HCT116 (cell line): Measurements from ENCODE around the gene BRMS1. TPM values are rescaled to one million over a fixed set of nuclear protein-coding genes. Genes with fewer than 3 reads are reported as not detected.

Experiments
- ATAC-seq: fragments of 200-7000 bp; cut with Tn5 transposase; 2 replicates; pipeline ENCODE4 v1.9.1; 2020; ENCODE audit warnings: mild to moderate bottlenecking, moderate library complexity
- BruUV-seq: library from RNA; stranded (reverse); fragments of 400-500 nt; replicated peaks from 2 replicates; lab custom pipeline; 2021; lab: Mats Ljungman, UMichigan
- CTCF ChIA-PET: fragments of 300-600 bp; sonication (Branson Sonifier 250); formaldehyde crosslinking; loops from one replicate; lab custom pipeline; 2021; ENCODE audit warnings: antibody characterized with exemption; lab: Charles Lee
- POLR2A ChIA-PET: fragments of 300-600, 350-600 bp; sonication (Branson Sonifier 250); formaldehyde crosslinking; loops from one replicate; lab custom pipeline; 2021; ENCODE audit warnings: antibody characterized with exemption; lab: Charles Lee
- RAD21 ChIA-PET, 2 experiments: fragments of 300-600 bp; sonication (Branson Sonifier 250); formaldehyde crosslinking; loops; one replicate each; lab custom pipeline; 2023; ENCODE audit warnings: low total read pairs in 2 of 2; ENCODE audit not compliant: uncharacterized antibody in 2 of 2, unreplicated experiment in 2 of 2, low non-redundant PET in 1 of 2; lab: Charles Lee
- DNase-seq: peaks from one replicate; pipeline ENCODE4 v3.0.0-alpha.2; 2010; ENCODE audit warnings: low read depth, low spot score
- H2AFZ ChIP-seq: fragments of 200-600 bp; shearing (Covaris generic), sonication (generic); 2 replicates; pipeline ENCODE4 v1.6.1; 2017; ENCODE audit warnings: low read depth, mixed run types, mixed read lengths, antibody characterized with exemption, low read length; ENCODE audit not compliant: poor library complexity, severe bottlenecking
- H3K27ac ChIP-seq: 2 replicates; pipeline ENCODE4 v1.5.1; 2012; ENCODE audit warnings: low read depth, low read length
- H3K27me3 ChIP-seq: fragments of 200-600 bp; sonication (generic); 2 replicates; pipeline ENCODE4 v1.6.1; 2016; ENCODE audit warnings: mixed run types, low read length, mixed read lengths; ENCODE audit not compliant: insufficient read depth
- H3K36me3 ChIP-seq, 2 experiments: fragments of 200-500 bp in 1 of 2; fragments of 200-600 bp in 1 of 2; sonication (Bioruptor generic) in 1 of 2; sonication (generic) in 1 of 2; 2 replicates each; pipeline versions ENCODE4 v1.5.1 to v1.6.1; 2014 to 2016; ENCODE audit warnings: low read length in 2 of 2, inconsistent platforms in 1 of 2, mixed read lengths in 1 of 2, mixed run types in 1 of 2; ENCODE audit not compliant: insufficient read depth in 2 of 2, control insufficient read depth in 1 of 2
- H3K4me1 ChIP-seq, 2 experiments: fragments of 200-600 bp in 1 of 2; sonication (generic) in 1 of 2; 2 replicates each; pipeline versions ENCODE4 v1.5.1 to v1.6.1; 2012 to 2017; ENCODE audit warnings: low read length in 2 of 2, inconsistent platforms in 1 of 2, mild to moderate bottlenecking in 1 of 2, mixed read lengths in 1 of 2, mixed run types in 1 of 2, moderate library complexity in 1 of 2; ENCODE audit not compliant: insufficient read depth in 2 of 2, control insufficient read depth in 1 of 2
- H3K4me2 ChIP-seq: fragments of 200-600 bp; sonication (generic); 2 replicates; pipeline ENCODE4 v1.6.1; 2017; ENCODE audit warnings: mixed run types, low read length, mixed read lengths
- H3K4me3 ChIP-seq, 2 experiments: fragments of 200-600 bp in 1 of 2; sonication (generic) in 1 of 2; replicated peaks in 1 of 2; 2 replicates each; pipeline ENCODE4 v1.5.1; 2011 to 2016; ENCODE audit warnings: low read length in 2 of 2, control low read depth in 1 of 2, low read depth in 1 of 2, mild to moderate bottlenecking in 1 of 2, mixed read lengths in 1 of 2, mixed run types in 1 of 2
- H3K79me2 ChIP-seq: fragments of 200-600 bp; sonication (generic); 2 replicates; pipeline ENCODE4 v1.6.1; 2017; ENCODE audit warnings: mild to moderate bottlenecking, mixed run types, low read length, moderate library complexity, mixed read lengths; ENCODE audit not compliant: insufficient read depth
- H3K9ac ChIP-seq: fragments of 200-600 bp; sonication (generic); 2 replicates; pipeline ENCODE4 v1.6.1; 2016; ENCODE audit warnings: low read length, mixed read lengths
- H3K9me2 ChIP-seq: fragments of 200-600 bp; sonication (generic), shearing (Covaris generic); 2 replicates; pipeline ENCODE4 v1.6.1; 2017; ENCODE audit warnings: mixed run types, mild to moderate bottlenecking, moderate library complexity; ENCODE audit not compliant: insufficient read depth
- H3K9me3 ChIP-seq, 2 experiments: fragments of 200-500 bp in 1 of 2; fragments of 200-600 bp in 1 of 2; sonication (Bioruptor generic) in 1 of 2; sonication (generic) in 1 of 2; 2 replicates each; pipeline ENCODE4 v1.6.1; 2014 to 2017; ENCODE audit warnings: low read length in 2 of 2, mixed read lengths in 2 of 2, inconsistent platforms in 1 of 2, low read depth in 1 of 2, mild to moderate bottlenecking in 1 of 2, mixed run types in 1 of 2, moderate library complexity in 1 of 2; ENCODE audit not compliant: control insufficient read depth in 1 of 2, insufficient read depth in 1 of 2
- H4K20me1 ChIP-seq: fragments of 200-600 bp; sonication (generic), shearing (Covaris generic); 2 replicates; pipeline ENCODE4 v1.6.1; 2017; ENCODE audit warnings: mixed run types, mild to moderate bottlenecking, moderate library complexity; ENCODE audit not compliant: insufficient read depth
- CTCF ChIP-seq, 3 experiments: fragments of 200-600 bp in 1 of 3; sonication (generic) in 1 of 3; IDR thresholded peaks in 2 of 3; conservative IDR thresholded peaks in 1 of 3; 2 replicates each; pipeline ENCODE4 v1.5.1; 2012 to 2017; ENCODE audit warnings: low read depth in 2 of 3, low read length in 2 of 3, antibody characterized with exemption in 1 of 3, borderline replicate concordance in 1 of 3, control low read depth in 1 of 3, mild to moderate bottlenecking in 1 of 3, mixed read lengths in 1 of 3, mixed run types in 1 of 3, moderate library complexity in 1 of 3; ENCODE audit not compliant: insufficient read depth in 1 of 3
- JUND ChIP-seq: IDR thresholded peaks from 2 replicates; pipeline ENCODE4 v1.6.1; 2012
- POLR2A ChIP-seq: IDR thresholded peaks from 2 replicates; pipeline ENCODE4 v1.7.0; 2011; ENCODE audit warnings: borderline replicate concordance; ENCODE audit not compliant: insufficient read depth, insufficient read length; ENCODE audit errors: extremely low read depth
- RAD21 ChIP-seq: IDR thresholded peaks from 2 replicates; pipeline ENCODE4 v1.6.1; 2012; ENCODE audit warnings: low read depth, mild to moderate bottlenecking
- intact Hi-C: fragments of 100-400 bp; cut with micrococcal nuclease; formaldehyde crosslinking; loops from 2 replicates; pipeline ENCODE4 v1.10.0; 2022
- total RNA-seq: library from RNA; stranded (reverse); gene quantifications from one replicate; pipeline ENCODE4 v1.2.1, GENCODE V29; 2021; ENCODE audit not compliant: unreplicated experiment

Gene BRMS1
- total RNA-seq, 1 experiment from 2014 or later: 42.1 TPM

GRCh38 chr11:66363805-66364535, 19.1 kb upstream of the BRMS1 start:
- H3K36me3 ChIP-seq: peaks cover 30 to 45% of the 10 kb centered on the region in 2 experiments
- BruUV-seq: no TSS peak
- H3K9me3 ChIP-seq: no peaks in the 10 kb centered on the region
- intact Hi-C loops: no loop called here
- ChIA-PET POLR2A (no interaction called here), CTCF (interaction anchor here (0.6 to 2.8 kb wide), 8 partner anchors 8 to 315 kb away, joined by 3 to 23 read pairs (median 6); partner anchors contain the start of gene SLC29A2), RAD21 (no interaction called here)
- no peak overlapping the region for H3K9ac ChIP-seq
- no peak overlapping the region for H3K4me3 ChIP-seq
- no peak overlapping the region for H3K27ac ChIP-seq
- H3K4me2 ChIP-seq: no peak overlapping the region
- no peaks in the 10 kb centered on the region for H3K9me2 ChIP-seq
- peak; percentile 75 for ATAC-seq
- H4K20me1 ChIP-seq: no peaks in the 10 kb centered on the region
- no peaks in the 10 kb centered on the region for H3K27me3 ChIP-seq
- H3K79me2 ChIP-seq: peaks cover 16% of the 10 kb centered on the region
- H2AFZ ChIP-seq: no peak overlapping the region
- peak in 2 of 3 experiments; percentile 91 to 95; a peak in 5 of 6 replicates for TF ChIP-seq CTCF (IDR thresholded peaks at IDR 0.05 in 2 of 3, conservative IDR thresholded peaks at IDR 0.05 in 1 of 3; ENCODE audit: borderline replicate concordance in 1 of 3, insufficient read depth in 1 of 3, low read depth in 2 of 3, low read length in 2 of 3)
- no peak for TF ChIP-seq RAD21
- no peak for DNase-seq
- peaks cover 0 to 7% of the 10 kb centered on the region in 2 experiments; a peak in 1 of 4 replicates for H3K4me1 ChIP-seq

GRCh38 chr11:66363187-66363601, 18.3 kb upstream of the BRMS1 start:
- Histone ChIP-seq H3K9me2 (no peaks in the 10 kb centered on the region), H3K79me2 (peaks cover 8% of the 10 kb centered on the region; the same call in 1 of the 2 replicates), H3K9me3 (no peaks in the 10 kb centered on the region), H3K4me1 (peaks cover 0 to 7% of the 10 kb centered on the region in 2 experiments; a peak in 1 of 4 replicates), H4K20me1 (no peaks in the 10 kb centered on the region), H3K4me3 (no peak overlapping the region), H3K27me3 (no peaks in the 10 kb centered on the region), H3K9ac (no peak overlapping the region), H3K4me2 (no peak overlapping the region), H2AFZ (no peak overlapping the region), H3K36me3 (peaks cover 23 to 37% of the 10 kb centered on the region in 2 experiments; a peak in 3 of 4 replicates), H3K27ac (no peak overlapping the region; the same call in 1 of the 2 replicates)
- intact Hi-C loops: no loop called here
- BruUV-seq: no TSS peak
- POLR2A ChIA-PET: no interaction called here
- no peak for ATAC-seq
- CTCF ChIA-PET: interaction anchor here (0.8 to 2.8 kb wide), 7 partner anchors 9 to 315 kb away, joined by 3 to 23 read pairs (median 7); partner anchors contain the start of gene SLC29A2
- RAD21 ChIA-PET: no interaction called here
- TF ChIP-seq JUND: 0 out of 2 replicates have a peak, but pooled peaks have one; percentile 13
- no peak for TF ChIP-seq POLR2A
- no peak for DNase-seq
